Skeletal muscle tissue (tissue), 4 donors: ENCODE results near the gene SLC6A7. TPM values are rescaled to one million over a fixed set of nuclear protein-coding genes. Genes with fewer than 3 reads are reported as not detected.
"Not testable (repeated sequence)": the region's sequence is repeated elsewhere in the genome, so short reads cannot be mapped to it uniquely, and the experiment has no call there.

Experiments
- H3K27ac ChIP-seq: one replicate; pipeline ENCODE4 v1.7.0; 2013; ENCODE audit warnings: mild to moderate bottlenecking, low read depth, low read length, inconsistent platforms
- H3K27me3 ChIP-seq, 3 donors: one replicate each; pipeline ENCODE4 v1.7.0; 2013; ENCODE audit warnings: low read length in 3 of 3; ENCODE audit not compliant: control insufficient read depth in 3 of 3, insufficient read depth in 3 of 3
- H3K36me3 ChIP-seq, 3 donors: one replicate each; pipeline ENCODE4 v1.7.0; 2013; ENCODE audit warnings: low read length in 3 of 3; ENCODE audit not compliant: control insufficient read depth in 3 of 3, insufficient read depth in 3 of 3
- H3K4me1 ChIP-seq, 3 donors: one replicate each; pipeline ENCODE4 v1.7.0; 2013; ENCODE audit warnings: low read length in 3 of 3, mild to moderate bottlenecking in 3 of 3; ENCODE audit not compliant: control insufficient read depth in 3 of 3, insufficient read depth in 3 of 3
- H3K4me3 ChIP-seq, 3 donors: one replicate each; pipeline ENCODE4 v1.7.0; 2013; ENCODE audit warnings: low read length in 3 of 3
- H3K9ac ChIP-seq, 3 donors: one replicate each; pipeline ENCODE4 v1.7.0; 2013; ENCODE audit warnings: low read length in 3 of 3, mild to moderate bottlenecking in 3 of 3, moderate library complexity in 2 of 3, low read depth in 1 of 3
- H3K9me3 ChIP-seq, 3 donors: one replicate each; pipeline ENCODE4 v1.7.0; 2013; ENCODE audit warnings: low read length in 3 of 3; ENCODE audit not compliant: control insufficient read depth in 3 of 3
- total RNA-seq: library from RNA; depleted of rRNA; stranded (reverse); fragments of >200 nt; gene quantifications from one replicate; pipeline ENCODE4 v1.2.3, GENCODE V29; 2014
- donor health status: Osteomylitis.

The SLC6A7 gene
- total RNA-seq, 1 donor from 2014 or later: not detected

DNA sequence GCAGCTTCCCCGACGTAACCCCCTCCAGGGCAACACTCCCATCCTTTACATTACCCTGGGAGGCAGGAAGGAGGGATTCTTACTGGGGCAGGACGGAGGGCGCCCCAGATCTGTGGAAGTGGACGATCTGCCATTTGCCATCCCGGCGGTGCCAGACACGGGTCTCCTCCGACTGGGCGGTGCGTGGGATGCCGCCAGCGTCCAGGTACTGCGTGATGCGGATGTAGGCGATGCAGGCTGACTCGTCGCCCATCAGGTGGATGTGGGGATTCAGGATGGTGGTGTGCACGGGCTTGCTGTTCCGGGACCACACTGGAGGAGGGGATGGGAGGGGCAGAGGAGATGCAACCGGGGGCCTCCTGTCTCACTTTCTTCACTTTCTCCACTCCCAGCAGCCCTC lies 33.0 kb downstream of the SLC6A7 start:
- peaks cover 5 to 17% (median 13%) of the 10 kb centered on the region in 3 donors for H3K4me1 ChIP-seq
- no peak overlapping the region for H3K4me3 ChIP-seq
- no peaks in the 10 kb centered on the region for H3K9me3 ChIP-seq
- no peak overlapping the region for H3K27ac ChIP-seq
- H3K36me3 ChIP-seq: peaks cover 8 to 32% (median 17%) of the 10 kb centered on the region in 3 donors
- no peak overlapping the region for H3K9ac ChIP-seq
- H3K27me3 ChIP-seq: no peaks in the 10 kb centered on the region

DNA sequence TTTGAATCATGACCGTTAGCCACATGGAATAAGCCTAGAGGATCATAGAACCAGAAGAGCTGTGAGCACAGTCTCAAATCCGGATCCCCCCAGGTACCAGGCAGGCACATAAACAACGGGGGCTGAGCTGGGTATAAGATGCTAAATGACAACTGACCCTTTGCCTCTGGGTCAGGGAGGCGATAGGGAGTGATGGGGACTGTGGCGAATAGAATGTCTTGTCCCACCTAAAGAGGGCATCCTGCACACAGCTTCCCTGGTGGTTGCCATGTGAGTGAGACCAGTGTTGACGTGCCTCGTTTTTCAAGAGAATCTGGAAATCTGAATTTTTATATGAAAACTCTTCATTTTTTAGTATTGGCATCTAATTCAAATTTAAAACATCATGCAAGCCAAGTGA lies 33.6 kb downstream of the SLC6A7 start:
- H3K36me3 ChIP-seq: peaks cover 9 to 37% (median 21%) of the 10 kb centered on the region in 3 donors
- no peak overlapping the region for H3K4me3 ChIP-seq

GRCh38 chr5:150224483-150225027 lies 34.7 kb downstream of the SLC6A7 start:
- Histone ChIP-seq H3K4me3 (no peak overlapping the region), H3K36me3 (peaks cover 10 to 47% (median 26%) of the 10 kb centered on the region in 3 donors), H3K9ac (no peak overlapping the region), H3K4me1 (peaks cover 0 to 6% (median 4%) of the 10 kb centered on the region in 3 donors), H3K27ac (no peak overlapping the region), H3K9me3 (no peaks in the 10 kb centered on the region), H3K27me3 (no peaks in the 10 kb centered on the region)

More for the DNA sequence above, 33.6 kb downstream of the SLC6A7 start:
- Histone ChIP-seq H3K27me3 (no peaks in the 10 kb centered on the region), H3K9ac (no peak overlapping the region), H3K27ac (no peak overlapping the region), H3K9me3 (no peaks in the 10 kb centered on the region), H3K4me1 (peaks cover 0 to 11% (median 10%) of the 10 kb centered on the region in 3 donors)

DNA sequence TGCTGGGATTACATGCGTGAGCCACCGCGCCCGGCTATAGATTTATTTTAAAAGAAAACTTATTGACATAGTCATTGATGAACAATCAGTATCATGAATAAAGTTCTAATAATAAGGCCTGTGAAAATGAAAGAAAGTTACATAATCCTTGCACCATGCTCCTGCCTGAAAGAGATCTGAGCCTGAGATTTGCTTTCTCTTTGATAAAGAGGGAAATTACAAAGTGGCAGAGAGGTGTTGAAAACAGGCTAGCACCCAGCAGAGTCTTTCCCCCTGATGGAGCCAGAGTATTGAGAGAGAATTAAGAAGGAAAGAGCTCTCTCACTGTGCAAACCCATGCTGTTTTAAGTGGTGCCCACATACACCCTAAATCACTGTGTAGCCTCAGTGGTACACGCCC lies 37.2 kb downstream of the SLC6A7 start:
- Histone ChIP-seq H3K4me3 (no peak overlapping the region), H3K27me3 (no peaks in the 10 kb centered on the region), H3K27ac (no peak overlapping the region), H3K36me3 (peaks cover 13 to 54% (median 31%) of the 10 kb centered on the region in 3 donors), H3K9ac (no peak overlapping the region), H3K9me3 (no peaks in the 10 kb centered on the region), H3K4me1 (no peaks in the 10 kb centered on the region)

DNA sequence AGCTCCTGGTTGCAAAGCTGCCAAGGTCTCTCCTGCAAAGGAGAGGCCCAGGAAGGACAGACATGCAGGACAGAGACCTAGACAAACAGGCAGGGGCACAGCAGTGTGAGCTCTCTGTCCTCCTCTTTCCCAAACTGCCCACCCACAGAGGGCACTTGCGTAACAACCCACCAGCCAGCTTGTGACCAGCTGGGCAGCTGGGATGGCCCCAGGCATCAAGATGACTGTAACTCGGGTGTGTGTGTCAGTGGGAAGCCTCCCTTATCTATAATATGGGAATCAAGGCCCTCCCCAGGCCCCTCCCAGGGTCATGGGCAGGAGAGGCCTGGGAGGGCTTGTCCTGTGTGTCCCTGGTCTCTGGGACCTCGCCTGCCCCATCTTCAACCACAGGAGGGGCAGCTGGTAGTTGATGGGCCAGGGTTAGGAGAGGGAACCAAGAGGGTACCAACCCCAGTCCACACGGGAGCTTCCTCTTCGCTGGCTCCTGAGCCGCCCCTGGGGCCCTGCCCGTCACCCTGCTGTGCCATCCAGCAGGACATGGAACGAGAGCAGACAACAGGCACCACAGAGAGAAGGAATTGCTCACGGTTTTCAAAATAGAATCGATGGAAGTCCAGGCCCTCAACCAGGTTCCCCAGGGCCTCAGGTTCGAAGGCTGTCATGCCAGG lies 37.9 kb downstream of the SLC6A7 start:
- Histone ChIP-seq H3K27me3 (no peaks in the 10 kb centered on the region), H3K9me3 (no peaks in the 10 kb centered on the region), H3K4me1 (no peaks in the 10 kb centered on the region), H3K36me3 (peaks cover 11 to 54% (median 27%) of the 10 kb centered on the region in 3 donors), H3K27ac (no peak overlapping the region), H3K4me3 (no peak overlapping the region), H3K9ac (peak overlapping the region in 1 of 3 donors; percentile 14)

DNA sequence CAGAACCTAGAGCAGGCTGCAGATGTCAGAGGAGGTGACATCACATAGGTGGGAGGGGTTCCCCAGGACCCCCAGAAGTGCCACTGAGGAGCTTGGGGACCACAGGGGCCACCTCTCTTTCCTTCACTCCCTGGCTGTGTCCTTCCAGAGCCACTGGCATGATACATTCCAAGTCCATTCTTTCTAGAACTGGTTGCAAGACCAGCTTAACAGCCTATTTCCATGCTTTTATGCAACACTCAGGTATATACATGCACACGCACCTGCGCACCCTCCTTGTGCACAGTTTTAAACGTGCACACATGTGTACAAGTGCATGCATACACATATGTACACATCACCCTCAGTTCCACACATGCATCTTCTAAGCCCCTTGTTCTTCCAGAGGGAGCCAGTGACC lies 39.7 kb downstream of the SLC6A7 start:
- Histone ChIP-seq H3K27ac (no peak overlapping the region), H3K27me3 (no peaks in the 10 kb centered on the region)

DNA sequence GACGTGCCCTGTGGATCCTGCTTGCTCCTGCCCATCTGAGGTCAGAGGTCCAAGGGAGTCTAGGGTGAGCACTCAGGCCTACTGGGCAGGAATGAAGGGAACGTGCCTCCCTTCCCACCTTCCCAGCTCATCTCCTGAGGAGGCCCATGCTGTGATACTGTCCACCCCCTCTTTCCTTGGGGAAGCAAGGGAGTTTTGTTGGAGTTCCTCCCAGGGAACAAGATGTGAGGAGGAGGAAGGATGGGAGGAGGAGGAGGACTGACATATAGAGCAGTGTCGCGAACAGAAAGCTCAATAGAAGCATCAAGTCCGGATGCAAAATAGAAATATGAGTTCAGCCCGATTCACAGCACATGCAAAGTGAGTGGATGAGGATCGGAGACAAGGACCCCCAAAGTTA lies 41.0 kb downstream of the SLC6A7 start:
- H3K4me1 ChIP-seq: peaks cover 2 to 6% (median 2%) of the 10 kb centered on the region in 3 donors
- H3K9ac ChIP-seq: peak overlapping the region in 1 of 3 donors; percentile 20
- no peak overlapping the region for H3K27ac ChIP-seq
- H3K9me3 ChIP-seq: no peaks in the 10 kb centered on the region
- no peaks in the 10 kb centered on the region for H3K27me3 ChIP-seq
- no peak overlapping the region for H3K4me3 ChIP-seq
- H3K36me3 ChIP-seq: peaks cover 24 to 64% (median 30%) of the 10 kb centered on the region in 3 donors

More for the DNA sequence above, 39.7 kb downstream of the SLC6A7 start:
- Histone ChIP-seq H3K4me1 (peaks cover 2 to 6% (median 2%) of the 10 kb centered on the region in 3 donors), H3K4me3 (no peak overlapping the region), H3K36me3 (peaks cover 20 to 61% (median 30%) of the 10 kb centered on the region in 3 donors), H3K9me3 (no peaks in the 10 kb centered on the region), H3K9ac (no peak overlapping the region)

DNA sequence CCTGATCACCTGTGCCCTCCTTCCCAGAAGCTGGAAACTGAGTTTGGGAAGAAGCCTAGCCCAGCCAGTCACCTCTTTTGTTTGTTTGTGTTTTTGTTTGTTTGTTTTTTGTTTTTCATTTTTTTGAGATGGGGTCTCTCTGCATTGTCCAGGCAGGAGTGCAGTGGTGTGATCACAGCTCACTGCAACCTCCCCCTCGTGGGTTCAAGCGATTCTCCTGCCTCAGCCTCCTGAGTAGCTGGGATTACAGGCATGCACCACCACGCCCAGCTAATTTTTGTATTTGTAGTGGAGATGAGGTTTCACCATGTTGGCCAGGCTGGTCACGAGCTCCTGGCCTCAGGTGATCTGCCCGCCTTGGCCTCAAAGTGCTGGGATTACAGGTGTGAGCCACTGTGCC lies 43.8 kb downstream of the SLC6A7 start:
- H3K27me3 ChIP-seq, H3K4me1 ChIP-seq, H3K9me3 ChIP-seq, H3K27ac ChIP-seq, H3K4me3 ChIP-seq, H3K9ac ChIP-seq: not testable (repeated sequence)
- H3K36me3 ChIP-seq: peaks cover 22 to 60% (median 29%) of the 10 kb centered on the region in 3 donors

DNA sequence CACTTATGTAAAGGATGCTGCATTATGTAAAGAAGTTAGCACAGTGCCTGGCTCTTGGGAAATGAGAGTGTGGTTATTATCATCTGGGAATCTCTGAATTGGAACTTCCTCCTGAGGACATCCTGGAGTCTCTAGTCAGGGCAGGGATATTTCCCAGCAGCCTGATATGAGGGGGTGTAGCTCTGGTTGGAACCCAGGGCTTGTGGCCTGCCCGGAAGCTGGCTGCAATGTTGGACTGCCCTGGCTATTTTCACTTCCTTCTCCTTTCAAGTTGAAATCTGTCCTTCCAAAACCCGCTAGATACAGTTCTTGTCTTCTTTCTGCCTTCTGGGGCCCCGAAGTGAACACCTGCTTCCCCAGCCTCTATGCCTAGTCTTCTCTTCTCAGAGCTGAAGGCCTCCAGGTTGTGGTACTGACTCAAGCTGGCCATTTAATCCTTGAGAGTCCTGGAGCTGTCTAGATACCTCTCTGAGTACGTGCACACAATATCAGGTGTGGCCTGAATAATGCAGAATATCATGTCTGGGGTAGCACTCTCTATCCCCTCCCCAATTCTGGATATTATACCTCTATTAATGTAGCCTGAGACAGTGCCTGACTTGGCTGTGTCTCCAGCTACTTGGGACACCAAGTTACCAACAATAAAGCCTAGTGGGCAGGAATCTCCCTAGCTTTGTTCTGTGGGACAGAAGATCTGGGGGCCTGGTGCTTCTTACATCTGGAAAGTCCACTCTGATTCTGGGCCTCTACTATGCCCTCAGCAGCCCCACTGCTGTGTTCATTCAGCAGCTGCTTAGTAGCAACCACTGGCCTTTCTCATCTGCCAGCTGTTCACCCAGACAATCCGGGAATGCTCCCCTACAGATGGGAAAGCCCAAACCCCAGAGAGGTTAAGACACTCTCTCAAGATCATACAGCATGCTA lies 45.0 kb downstream of the SLC6A7 start:
- Histone ChIP-seq H3K4me1 (peaks cover 2 to 6% (median 5%) of the 10 kb centered on the region in 3 donors), H3K9me3 (no peaks in the 10 kb centered on the region), H3K36me3 (peaks cover 19 to 61% (median 30%) of the 10 kb centered on the region in 3 donors), H3K4me3 (no peak overlapping the region), H3K27me3 (no peaks in the 10 kb centered on the region), H3K27ac (no peak overlapping the region), H3K9ac (no peak overlapping the region)
